Suprapubic skin (tissue), 4 donors: Measurements from ENCODE around the gene NLRP5. TPM values are rescaled to one million over a fixed set of nuclear protein-coding genes. Genes with fewer than 3 reads are reported as not detected.
A peak's percentile ranks its signal among the peaks of the same experiment; 100 is the strongest.

Experiments used
- DNase-seq, 2 donors: peaks; one replicate each; pipeline ENCODE4 v3.0.0-alpha.2; 2019; ENCODE audit warnings: low spot score in 2 of 2
- H3K27ac ChIP-seq: fragments of 200-600 bp; sonication (generic); one replicate; pipeline ENCODE4 v1.5.1; 2019
- H3K27me3 ChIP-seq: fragments of 200-600 bp; sonication (generic); one replicate; pipeline ENCODE4 v1.5.1; 2019
- H3K36me3 ChIP-seq: fragments of 200-600 bp; sonication (generic); one replicate; pipeline ENCODE4 v1.5.1; 2019
- H3K4me1 ChIP-seq: fragments of 200-600 bp; sonication (generic); one replicate; pipeline ENCODE4 v1.5.1; 2019
- H3K4me3 ChIP-seq: fragments of 200-600 bp; sonication (generic); one replicate; pipeline ENCODE4 v1.5.1; 2019; ENCODE audit warnings: mild to moderate bottlenecking
- H3K9me3 ChIP-seq: fragments of 200-600 bp; sonication (generic); one replicate; pipeline ENCODE4 v1.5.1; 2019
- EP300 ChIP-seq: sonication (generic); formaldehyde crosslinking; IDR thresholded peaks from one replicate; pipeline ENCODE4 v1.6.1; 2017; ENCODE audit warnings: antibody characterized with exemption
- POLR2A ChIP-seq, 2 donors: fragments of 450-650 bp; IDR thresholded peaks; one replicate each; pipeline ENCODE4 v1.6.1; 2017; ENCODE audit warnings: antibody characterized with exemption in 2 of 2, mild to moderate bottlenecking in 2 of 2, moderate library complexity in 2 of 2
- POLR2AphosphoS5 ChIP-seq, 3 donors: sonication (generic); formaldehyde crosslinking; IDR thresholded peaks; one replicate each; pipeline ENCODE4 v1.6.1; 2017; ENCODE audit warnings: antibody characterized with exemption in 3 of 3
- WGBS: methylation state at CpG from one replicate; pipeline ENCODE4 v1.1.5; 2018; 5-methylcytosine and 5-hydroxymethylcytosine counted together
- total RNA-seq, 4 donors: library from RNA; depleted of rRNA; stranded (reverse); fragments of >200 nt; gene quantifications; one replicate each; pipeline ENCODE4 v1.1.0, GENCODE V29; 2016
- TF ChIP-seq, protein P1 (sequence below), 2 donors: fragments of 200-600 bp in 1 of 2; fragments of 450-650 bp in 1 of 2; sonication (generic) in 1 of 2; IDR thresholded peaks; one replicate each; pipeline ENCODE4 v1.5.1; 2016 to 2019; ENCODE audit warnings: antibody characterized with exemption in 2 of 2, mild to moderate bottlenecking in 1 of 2, moderate library complexity in 1 of 2

The NLRP5 gene
- total RNA-seq, 4 donors from 2014 or later: not detected

GRCh38 chr19:56076498-56076897, 89.9 kb downstream of the NLRP5 start:
- TF ChIP-seq POLR2A (IDR thresholded peaks at IDR 0.05) (no peak), POLR2AphosphoS5 (IDR thresholded peaks at IDR 0.05) (no peak), EP300 (no peak)
- TF ChIP-seq, protein P1, sequence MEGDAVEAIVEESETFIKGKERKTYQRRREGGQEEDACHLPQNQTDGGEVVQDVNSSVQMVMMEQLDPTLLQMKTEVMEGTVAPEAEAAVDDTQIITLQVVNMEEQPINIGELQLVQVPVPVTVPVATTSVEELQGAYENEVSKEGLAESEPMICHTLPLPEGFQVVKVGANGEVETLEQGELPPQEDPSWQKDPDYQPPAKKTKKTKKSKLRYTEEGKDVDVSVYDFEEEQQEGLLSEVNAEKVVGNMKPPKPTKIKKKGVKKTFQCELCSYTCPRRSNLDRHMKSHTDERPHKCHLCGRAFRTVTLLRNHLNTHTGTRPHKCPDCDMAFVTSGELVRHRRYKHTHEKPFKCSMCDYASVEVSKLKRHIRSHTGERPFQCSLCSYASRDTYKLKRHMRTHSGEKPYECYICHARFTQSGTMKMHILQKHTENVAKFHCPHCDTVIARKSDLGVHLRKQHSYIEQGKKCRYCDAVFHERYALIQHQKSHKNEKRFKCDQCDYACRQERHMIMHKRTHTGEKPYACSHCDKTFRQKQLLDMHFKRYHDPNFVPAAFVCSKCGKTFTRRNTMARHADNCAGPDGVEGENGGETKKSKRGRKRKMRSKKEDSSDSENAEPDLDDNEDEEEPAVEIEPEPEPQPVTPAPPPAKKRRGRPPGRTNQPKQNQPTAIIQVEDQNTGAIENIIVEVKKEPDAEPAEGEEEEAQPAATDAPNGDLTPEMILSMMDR (IDR thresholded peaks at IDR 0.05): peak; percentile 42 to 87
- Histone ChIP-seq H3K4me3 (no peak overlapping the region), H3K9me3 (no peaks in the 10 kb centered on the region), H3K4me1 (peaks cover 9% of the 10 kb centered on the region), H3K27ac (no peak overlapping the region), H3K27me3 (no peaks in the 10 kb centered on the region), H3K36me3 (no peaks in the 10 kb centered on the region)
- DNase-seq: no peak
- 12% methylated on average over 5 of the region's 5 CpGs for WGBS

- no peaks in the 10 kb centered on the region for H3K27me3 ChIP-seq
- no peaks in the 10 kb centered on the region for H3K9me3 ChIP-seq
- no peak for DNase-seq
- no peak overlapping the region for H3K27ac ChIP-seq
- peaks cover 14% of the 10 kb centered on the region for H3K4me1 ChIP-seq
- no peak overlapping the region for H3K4me3 ChIP-seq
- WGBS: 62% methylated on average over 7 of the region's 7 CpGs
- H3K36me3 ChIP-seq: no peaks in the 10 kb centered on the region
- TF ChIP-seq POLR2A (IDR thresholded peaks at IDR 0.05): no peak
- no peak for TF ChIP-seq POLR2AphosphoS5 (IDR thresholded peaks at IDR 0.05)
- TF ChIP-seq EP300: no peak
- TF ChIP-seq, protein P1 (IDR thresholded peaks at IDR 0.05): no peak
Observed at GRCh38 chr19:56079609-56080008, 93.0 kb downstream of the NLRP5 start.

- under 1% methylated on average over 23 of the region's 36 CpGs for WGBS
- TF ChIP-seq POLR2A (IDR thresholded peaks at IDR 0.05) (no peak), POLR2AphosphoS5 (IDR thresholded peaks at IDR 0.05) (no peak), EP300 (no peak)
- TF ChIP-seq, protein P1 (IDR thresholded peaks at IDR 0.05): peak; percentile 31
- Histone ChIP-seq H3K4me1 (peaks cover 14% of the 10 kb centered on the region), H3K27ac (no peak overlapping the region), H3K36me3 (no peaks in the 10 kb centered on the region), H3K4me3 (peak overlapping the region; percentile 46), H3K27me3 (no peaks in the 10 kb centered on the region), H3K9me3 (no peaks in the 10 kb centered on the region)
- no peak for DNase-seq
Observed at GRCh38 chr19:56080669-56081401, 94.3 kb downstream of the NLRP5 start.

GRCh38 chr19:56083668-56084067, 97.1 kb downstream of the NLRP5 start:
- H3K36me3 ChIP-seq: peaks cover 13% of the 10 kb centered on the region
- H3K4me1 ChIP-seq: peaks cover 14% of the 10 kb centered on the region
- 35% methylated on average over 7 of the region's 9 CpGs for WGBS
- no peaks in the 10 kb centered on the region for H3K27me3 ChIP-seq
- H3K9me3 ChIP-seq: no peaks in the 10 kb centered on the region
- H3K4me3 ChIP-seq: no peak overlapping the region
- TF ChIP-seq POLR2AphosphoS5 (IDR thresholded peaks at IDR 0.05) (no peak), EP300 (no peak), POLR2A (IDR thresholded peaks at IDR 0.05) (no peak)
- TF ChIP-seq, protein P1 (IDR thresholded peaks at IDR 0.05): no peak
- H3K27ac ChIP-seq: no peak overlapping the region
- DNase-seq: no peak

GRCh38 chr19:56084835-56085536, 98.4 kb downstream of the NLRP5 start:
- no peak for DNase-seq
- Histone ChIP-seq H3K27me3 (no peaks in the 10 kb centered on the region), H3K4me1 (peaks cover 15% of the 10 kb centered on the region), H3K4me3 (no peak overlapping the region), H3K9me3 (no peaks in the 10 kb centered on the region), H3K27ac (no peak overlapping the region), H3K36me3 (peaks cover 22% of the 10 kb centered on the region)
- no peak for TF ChIP-seq POLR2A (IDR thresholded peaks at IDR 0.05)
- TF ChIP-seq, protein P1 (IDR thresholded peaks at IDR 0.05): no peak
- no peak for TF ChIP-seq POLR2AphosphoS5 (IDR thresholded peaks at IDR 0.05)
- no peak for TF ChIP-seq EP300
- WGBS: 56% methylated on average over 17 of the region's 18 CpGs
